ENCODE results near the gene CFAP251. TPM values are rescaled to one million over a fixed set of nuclear protein-coding genes. Genes with fewer than 3 reads are reported as not detected.

Gene CFAP251
- total RNA-seq, 2 donors from 2014 or later, result 0.55 to 4.5 TPM

- Histone ChIP-seq H3K36me3 (no peaks in the 10 kb centered on the region), H3K27ac (peak overlapping the region in 1 of 2 donors; percentile 36), H3K27me3 (replicated peaks; ENCODE audit: insufficient read depth) (no peaks in the 10 kb centered on the region), H3K9me3 (no peaks in the 10 kb centered on the region), H3K4me3 (no peak overlapping the region), H3K4me1 (replicated peaks) (no peaks in the 10 kb centered on the region)
- intact Hi-C loops (cut with DNase I), result no loop called here
- TF ChIP-seq POLR2A (IDR thresholded peaks at IDR 0.05) (no peak), POLR2AphosphoS5 (IDR thresholded peaks at IDR 0.05) (peak; percentile 78), CTCF (IDR thresholded peaks at IDR 0.05) (no peak)
- peak; percentile 84 for DNase-seq (ENCODE audit: low spot score)
- WGBS, result 66% methylated on average over 17 of the region's 17 CpGs
Measured at GRCh38 chr12:122001466-122002209, 83.2 kb downstream of the CFAP251 start.

GRCh38 chr12:122003651-122004611 lies 85.5 kb downstream of the CFAP251 start:
- 74% methylated on average over 28 of the region's 28 CpGs for WGBS

GRCh38 chr12:122004633-122005071 lies 86.3 kb downstream of the CFAP251 start:
- 33% methylated on average over 12 of the region's 12 CpGs for WGBS
- intact Hi-C loops (cut with DNase I), result no loop called here
- TF ChIP-seq CTCF (IDR thresholded peaks at IDR 0.05) (no peak), POLR2A (IDR thresholded peaks at IDR 0.05) (no peak), POLR2AphosphoS5 (IDR thresholded peaks at IDR 0.05) (no peak)
- H3K4me3 ChIP-seq, result no peak overlapping the region
- H3K36me3 ChIP-seq, result no peaks in the 10 kb centered on the region
- H3K4me1 ChIP-seq (replicated peaks), result no peaks in the 10 kb centered on the region
- H3K27me3 ChIP-seq (replicated peaks; ENCODE audit: insufficient read depth), result no peaks in the 10 kb centered on the region
- no peaks in the 10 kb centered on the region for H3K9me3 ChIP-seq
- H3K27ac ChIP-seq, result no peak overlapping the region
- no peak for DNase-seq (ENCODE audit: low spot score)

More at GRCh38 chr12:122003651-122004611, 85.5 kb downstream of the CFAP251 start:
- Histone ChIP-seq H3K36me3 (no peaks in the 10 kb centered on the region), H3K4me3 (no peak overlapping the region), H3K27me3 (replicated peaks; ENCODE audit: insufficient read depth) (no peaks in the 10 kb centered on the region), H3K27ac (no peak overlapping the region), H3K9me3 (no peaks in the 10 kb centered on the region), H3K4me1 (replicated peaks) (no peaks in the 10 kb centered on the region)
- intact Hi-C loops (cut with DNase I), result no loop called here
- no peak for DNase-seq (ENCODE audit: low spot score)
- TF ChIP-seq POLR2A (IDR thresholded peaks at IDR 0.05) (no peak), POLR2AphosphoS5 (IDR thresholded peaks at IDR 0.05) (no peak), CTCF (IDR thresholded peaks at IDR 0.05) (no peak)

GRCh38 chr12:122005252-122005776 lies 86.9 kb downstream of the CFAP251 start:
- Histone ChIP-seq H3K9me3 (no peaks in the 10 kb centered on the region), H3K4me1 (replicated peaks) (no peaks in the 10 kb centered on the region), H3K27ac (no peak overlapping the region), H3K36me3 (no peaks in the 10 kb centered on the region), H3K4me3 (no peak overlapping the region), H3K27me3 (replicated peaks; ENCODE audit: insufficient read depth) (no peaks in the 10 kb centered on the region)
- no peak for TF ChIP-seq CTCF (IDR thresholded peaks at IDR 0.05)
- no peak for TF ChIP-seq POLR2AphosphoS5 (IDR thresholded peaks at IDR 0.05)
- no peak for TF ChIP-seq POLR2A (IDR thresholded peaks at IDR 0.05)
- 85% methylated on average over 11 of the region's 11 CpGs for WGBS
- intact Hi-C loops (cut with DNase I), result no loop called here
- no peak for DNase-seq (ENCODE audit: low spot score)

All from prostate gland (tissue), 2 donors.